Measurements from ENCODE around the gene TBC1D9B.

The TBC1D9B gene

DNA sequence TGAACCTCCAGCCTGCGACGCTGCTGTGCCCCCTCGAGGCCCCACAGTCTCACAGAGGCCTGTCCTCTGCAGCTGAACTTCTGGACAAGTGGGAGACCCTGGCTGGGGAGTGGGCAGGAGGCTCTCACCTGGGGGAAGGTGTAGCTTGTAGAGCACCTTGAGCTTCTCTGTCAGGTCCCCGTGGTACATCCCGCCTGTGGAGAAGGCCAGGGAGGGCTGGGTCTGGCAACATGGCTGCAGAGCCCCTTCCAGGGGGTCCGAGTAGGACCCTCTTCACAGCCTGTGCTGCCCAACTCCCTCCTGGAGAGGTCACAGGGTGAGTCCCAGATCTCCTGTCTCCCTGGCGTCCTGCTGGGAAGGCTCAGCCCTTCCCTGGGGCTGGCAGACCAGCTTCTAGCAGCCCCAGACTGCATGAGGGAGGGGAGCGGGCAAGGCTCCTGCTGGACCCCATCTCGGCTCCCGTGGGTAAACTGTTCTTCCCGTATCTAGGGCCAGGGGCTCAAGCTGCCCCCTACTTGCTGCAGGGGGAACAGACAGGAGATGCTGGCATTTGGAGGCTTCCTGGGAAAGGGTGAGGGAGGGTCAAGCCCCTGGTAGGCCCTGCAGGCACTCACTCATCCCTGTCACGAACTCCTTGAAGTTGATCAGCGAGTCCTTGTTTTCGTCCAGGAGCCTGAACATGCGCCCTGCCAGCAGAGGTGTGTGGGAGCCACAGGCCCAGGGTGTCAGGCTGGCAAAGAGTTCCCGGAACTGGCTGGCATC, 37.9 kb downstream of the TBC1D9B start:
- no peak for DNase-seq (ENCODE audit: low read depth, low spot score)

DNA sequence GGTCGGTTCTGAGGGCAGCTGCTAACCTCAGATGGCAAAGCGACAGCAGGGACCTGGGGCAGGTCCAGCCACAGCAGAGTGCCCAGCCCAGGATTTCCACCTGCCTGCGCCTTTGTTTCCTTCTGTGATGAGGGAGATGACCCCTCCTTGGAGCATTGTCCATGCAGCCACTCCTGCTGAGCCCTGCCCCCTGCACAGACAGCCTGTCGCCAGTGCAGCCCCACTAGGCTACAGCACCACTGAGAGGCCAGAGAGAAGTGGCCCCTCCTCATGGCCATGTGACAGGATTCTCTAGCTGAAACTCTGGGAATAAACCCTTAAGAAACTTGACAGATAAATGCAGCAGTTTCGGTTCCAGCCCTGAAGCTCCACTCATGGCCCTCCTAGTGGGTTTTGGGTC, 38.6 kb downstream of the TBC1D9B start:
- no peak for DNase-seq (ENCODE audit: low read depth, low spot score)

DNA sequence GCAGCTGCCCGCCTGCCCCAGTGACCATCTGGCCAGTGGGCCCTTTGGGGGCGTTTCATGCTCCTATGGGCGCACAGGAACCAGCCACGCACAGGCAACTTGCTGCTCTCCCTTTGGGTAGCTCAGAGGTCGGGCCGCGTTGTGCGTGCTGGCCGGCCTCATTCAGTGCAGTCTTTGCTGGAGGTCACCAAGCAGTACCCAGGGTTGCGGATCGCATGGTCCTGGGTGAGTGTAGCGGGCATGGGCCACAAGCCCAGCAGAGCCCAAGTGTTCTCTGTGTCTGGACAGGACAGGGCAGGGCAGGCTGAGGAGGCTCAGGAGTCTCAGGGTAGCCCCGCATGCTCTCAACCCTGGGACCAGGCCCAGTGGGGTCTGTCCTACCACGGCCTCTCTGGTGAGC, 39.2 kb downstream of the TBC1D9B start:
- no peak for DNase-seq (ENCODE audit: low read depth, low spot score)

DNA sequence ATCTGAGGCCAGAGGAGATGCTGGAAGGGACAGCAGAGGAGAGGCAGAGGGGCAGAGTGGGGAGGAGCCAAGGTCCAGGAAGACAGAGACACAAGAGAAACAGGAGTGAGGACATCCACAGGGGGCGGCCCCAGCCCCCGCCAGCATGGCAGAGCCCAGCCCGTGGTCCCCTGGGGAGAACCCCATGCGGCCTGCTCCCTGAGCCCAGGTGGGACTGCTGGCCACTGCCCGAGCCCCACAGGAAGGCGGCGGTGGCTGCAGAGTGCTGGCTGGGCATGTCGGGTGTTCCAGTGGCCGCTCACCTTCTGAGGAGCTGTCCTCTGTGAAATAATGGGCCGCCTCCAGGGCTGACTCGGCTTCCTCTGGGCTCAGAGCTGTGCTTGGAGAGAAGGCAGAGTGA, 40.2 kb downstream of the TBC1D9B start:
- DNase-seq (ENCODE audit: low read depth, low spot score): no peak

DNA sequence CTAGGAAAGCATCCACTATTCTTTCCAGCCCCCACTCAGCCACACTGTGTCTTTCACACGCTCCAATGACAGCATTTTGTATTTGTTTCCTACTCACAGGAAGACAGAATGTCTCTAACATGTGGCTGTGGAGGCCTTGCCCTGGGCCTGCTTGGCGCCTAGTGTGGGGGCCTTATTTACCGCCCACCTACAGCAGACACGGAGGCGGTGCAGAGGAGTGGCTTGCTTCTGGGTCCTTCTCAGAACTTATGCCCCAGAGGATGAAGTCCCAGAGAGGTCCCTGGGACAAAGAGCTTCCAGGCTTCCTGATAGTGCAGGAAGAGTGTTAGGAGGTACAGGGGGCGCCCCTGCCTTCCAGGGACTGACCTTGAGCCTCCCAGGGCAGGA, 40.6 kb downstream of the TBC1D9B start:
- no peak for DNase-seq (ENCODE audit: low read depth, low spot score)

DNA sequence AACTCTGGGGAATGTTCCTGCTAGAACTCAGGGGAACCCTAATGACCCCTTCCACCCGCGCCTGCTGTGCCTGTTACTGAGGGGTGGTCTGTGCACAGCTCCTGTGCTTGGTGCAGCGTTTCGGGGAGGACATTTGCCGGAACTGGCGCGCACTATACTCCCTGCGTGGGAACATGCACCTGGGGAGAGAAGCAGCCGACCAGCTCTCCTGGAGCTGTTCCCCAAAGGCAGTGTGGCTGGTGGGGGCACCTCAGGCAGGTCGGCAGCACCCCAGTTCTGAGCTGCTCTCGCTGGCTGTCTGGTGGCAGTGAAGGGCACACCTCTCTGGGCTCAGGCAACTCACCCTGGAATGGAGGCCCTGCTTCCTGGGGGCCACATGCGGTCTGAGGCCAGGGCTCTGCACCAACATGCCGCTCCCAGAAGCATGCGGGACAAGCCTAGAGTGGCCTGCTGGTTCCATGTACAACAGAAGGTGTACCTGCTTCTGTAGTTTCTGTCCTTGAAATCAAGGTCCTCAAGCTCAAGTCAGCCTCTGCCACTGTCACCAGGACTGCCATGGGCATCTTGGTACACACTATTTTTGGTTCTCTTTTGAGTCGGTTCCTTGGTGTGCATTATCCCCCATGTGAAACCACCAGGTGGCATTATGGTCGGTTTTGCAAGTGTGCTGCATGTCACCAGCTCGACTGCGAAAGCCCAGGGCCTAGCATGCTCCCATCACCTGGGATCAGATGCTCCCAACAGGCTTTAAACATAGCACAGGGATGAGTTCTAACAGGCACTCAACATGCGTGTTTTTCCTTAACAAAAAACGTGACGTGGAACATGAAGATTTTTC, 41.2 kb downstream of the TBC1D9B start:
- DNase-seq (ENCODE audit: low read depth, low spot score): no peak

DNA sequence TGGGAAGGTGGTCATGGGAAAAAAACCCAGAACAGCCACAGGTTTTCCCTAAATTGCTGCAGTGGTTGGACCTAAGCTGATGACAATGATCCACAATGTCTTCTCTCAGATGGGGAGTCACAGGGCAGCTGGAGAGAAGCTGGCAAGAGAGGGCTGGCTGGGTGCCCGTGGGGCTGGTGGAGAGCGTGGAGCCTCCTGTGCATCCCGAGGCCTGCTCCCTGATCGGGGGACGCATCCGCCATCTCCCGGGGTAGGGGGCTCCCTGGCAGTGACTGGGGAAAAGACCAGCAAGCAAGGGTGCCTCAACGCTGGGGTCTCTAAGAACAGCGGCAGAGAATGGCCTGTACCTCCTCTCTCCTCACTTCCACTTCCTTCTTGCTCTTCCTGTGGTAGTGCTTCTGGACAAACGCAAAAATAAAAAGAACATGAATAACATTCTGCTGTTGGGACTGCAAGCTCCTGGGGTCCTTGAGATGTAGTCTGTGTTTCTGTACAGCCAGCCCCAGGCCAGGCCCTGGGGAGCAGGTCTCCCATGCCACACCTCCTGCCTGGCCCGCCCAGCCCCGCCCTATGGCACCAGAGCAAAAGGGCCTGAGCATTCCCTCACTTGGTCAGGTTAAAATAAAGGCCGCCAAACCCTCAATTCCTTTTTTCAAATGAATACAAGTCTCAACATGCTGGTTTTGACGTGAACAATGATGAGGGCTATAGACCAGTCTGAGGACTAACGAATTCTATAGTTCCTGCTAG, 42.0 kb downstream of the TBC1D9B start:
- DNase-seq (ENCODE audit: low read depth, low spot score): no peak

DNA sequence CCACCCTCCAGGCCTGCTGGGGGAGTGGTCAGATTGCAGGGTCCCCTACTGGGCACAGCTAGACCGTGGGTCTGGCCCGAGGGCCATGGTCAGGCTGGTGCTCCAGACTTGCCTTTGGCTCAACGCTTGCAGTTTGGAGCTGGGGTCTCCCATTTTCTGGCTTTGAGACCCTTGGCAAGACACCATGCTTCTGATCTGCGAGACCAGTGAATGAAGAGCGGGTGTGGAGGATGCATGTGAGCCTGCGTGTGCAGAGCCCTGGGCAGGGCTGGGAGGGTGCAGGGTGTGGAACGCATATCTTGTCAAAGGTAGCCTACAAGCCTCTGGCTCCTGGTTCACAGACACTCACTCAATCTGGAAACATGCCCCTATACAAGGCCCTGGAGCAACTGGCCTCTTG, 43.0 kb downstream of the TBC1D9B start:
- DNase-seq (ENCODE audit: low read depth, low spot score): no peak

DNA sequence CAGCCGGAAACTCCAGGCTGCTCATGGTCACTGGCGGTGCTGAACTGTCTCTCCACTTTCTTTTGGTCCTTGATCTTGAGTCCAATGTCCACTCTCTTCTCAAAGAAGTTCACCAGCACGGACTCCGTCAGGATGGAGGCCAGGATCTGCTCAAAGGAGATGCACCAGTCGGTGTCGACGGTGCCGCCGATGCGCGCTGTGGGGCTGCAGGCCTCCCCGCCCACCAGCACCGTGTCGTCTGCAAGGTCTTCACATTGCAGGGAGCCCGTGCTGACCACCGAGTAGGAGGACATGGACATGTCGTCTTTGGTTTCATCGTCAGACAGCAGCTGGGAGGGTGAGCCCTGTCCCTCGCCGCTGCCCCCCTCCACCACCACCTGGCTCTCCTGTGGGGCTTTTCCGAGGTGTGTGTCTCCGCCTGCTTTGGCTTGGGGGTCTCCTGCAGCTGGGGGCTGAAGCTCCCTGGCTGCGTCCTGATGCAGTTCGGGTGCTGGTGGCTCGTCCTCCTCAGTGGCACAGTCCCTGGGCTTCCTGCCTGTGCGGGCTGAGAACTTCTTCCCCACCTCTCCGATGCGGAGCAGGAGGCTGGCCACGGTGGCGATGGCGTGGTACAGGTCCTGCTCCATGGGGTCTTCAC, 44.1 kb downstream of the TBC1D9B start:
- no peak for DNase-seq (ENCODE audit: low read depth, low spot score)

DNA sequence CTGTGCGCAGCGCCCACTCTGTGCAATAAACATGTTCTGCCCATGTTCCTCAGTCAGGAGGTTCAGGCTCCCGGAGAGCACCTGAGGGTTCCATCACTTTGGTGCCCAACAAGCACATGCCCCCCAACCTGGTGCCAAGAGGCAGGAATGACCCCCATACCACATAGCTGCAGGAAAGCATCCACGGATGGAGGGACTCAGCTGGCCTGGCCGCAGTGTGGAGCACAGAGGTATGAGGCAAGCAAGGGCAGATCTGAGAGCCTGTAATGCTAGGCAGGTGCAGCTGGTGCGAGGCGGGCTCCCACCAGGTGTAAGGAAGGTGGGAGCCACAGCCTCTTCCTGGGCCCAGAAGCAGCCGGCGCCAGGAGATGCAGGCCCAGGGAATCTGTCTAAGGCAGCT, 44.8 kb downstream of the TBC1D9B start:
- no peak for DNase-seq (ENCODE audit: low read depth, low spot score)

DNA sequence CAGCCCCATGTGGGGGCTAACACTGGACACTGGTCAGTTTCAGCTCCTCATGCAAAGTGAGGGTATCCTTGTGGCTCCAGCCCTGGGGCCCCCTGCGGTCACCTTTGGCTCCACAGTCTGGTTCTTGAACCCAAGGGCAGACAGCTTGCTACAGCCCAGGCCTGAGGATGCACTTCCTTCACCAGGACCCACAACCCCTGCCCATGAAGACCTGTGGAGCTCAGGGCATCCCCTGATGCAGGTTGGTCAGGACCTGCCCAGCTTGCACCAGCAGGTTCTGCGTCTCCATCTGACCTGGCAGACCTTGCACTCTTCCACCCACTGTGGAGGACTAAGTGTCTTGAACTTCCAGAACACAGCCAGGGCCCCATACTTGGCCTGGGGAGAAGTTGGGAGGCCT, 45.4 kb downstream of the TBC1D9B start:
- DNase-seq (ENCODE audit: low read depth, low spot score): no peak

DNA sequence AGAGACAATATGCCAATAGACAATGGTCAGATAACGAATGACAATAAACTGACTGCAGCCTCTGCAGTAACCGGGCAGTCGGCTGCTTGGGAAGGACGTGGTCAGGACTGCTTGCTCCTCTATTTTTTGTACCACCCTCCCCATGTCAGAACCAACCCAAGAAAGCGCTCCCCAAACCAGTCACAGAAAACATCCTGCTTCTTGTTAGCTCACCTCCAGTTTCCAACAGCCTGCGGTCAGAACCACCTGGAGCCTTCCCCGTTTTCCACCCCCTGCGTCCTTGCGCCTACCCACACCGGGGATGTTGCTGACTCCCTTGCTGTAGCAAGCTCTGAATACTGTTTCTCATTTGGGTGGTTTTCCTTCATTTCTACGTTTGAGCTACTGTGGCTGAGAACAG, 47.4 kb downstream of the TBC1D9B start:
- DNase-seq (ENCODE audit: low read depth, low spot score): no peak

DNA sequence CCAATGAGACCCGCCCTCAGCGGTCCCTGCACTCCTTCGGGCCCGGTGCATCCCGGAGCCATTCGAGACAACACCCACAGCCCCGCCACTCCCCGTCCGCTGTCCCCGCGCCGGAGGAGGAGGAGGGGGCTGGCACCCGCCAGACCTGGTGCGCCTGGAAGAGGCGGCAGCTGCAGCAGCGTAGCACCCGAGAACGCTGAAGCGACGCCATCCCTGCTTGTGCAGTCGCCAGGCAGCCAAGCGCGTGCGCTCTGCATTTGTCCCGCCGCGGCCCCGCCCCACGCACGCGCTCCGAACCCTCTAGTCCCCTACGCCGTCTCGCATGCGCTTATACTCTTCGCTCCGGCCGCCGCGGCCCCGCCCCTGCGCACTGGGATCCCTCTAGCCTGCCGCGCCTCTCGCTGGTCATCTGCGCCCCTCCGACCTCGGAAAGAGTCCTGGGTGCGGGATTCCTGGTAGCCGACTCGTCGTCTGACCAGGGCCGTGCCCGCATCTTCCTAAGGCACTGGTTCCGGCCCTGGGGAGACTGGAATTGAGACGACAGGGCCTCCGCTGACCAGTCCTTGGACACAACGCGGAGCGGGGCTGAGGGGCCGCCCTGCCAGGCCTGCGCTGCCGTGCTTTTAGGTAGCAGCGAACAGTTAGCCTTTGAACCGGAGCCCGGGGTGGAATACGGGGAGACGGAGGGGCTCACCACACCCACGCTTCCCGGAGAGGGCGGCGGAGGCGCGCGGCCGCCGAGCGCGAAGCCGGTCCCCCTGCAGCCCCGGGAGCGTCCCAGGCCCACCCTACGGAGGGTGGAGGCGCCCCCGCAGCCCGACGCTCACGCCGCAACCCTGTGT, 48.9 kb downstream of the TBC1D9B start, which contains the start of gene MRNIP:
MRNIP (minus strand) TSS at position 232 of the 842 bp plus-strand sequence; CDS start at position 211, 21 bp downstream.
- DNase-seq (ENCODE audit: low read depth, low spot score): peak; percentile 65

DNA sequence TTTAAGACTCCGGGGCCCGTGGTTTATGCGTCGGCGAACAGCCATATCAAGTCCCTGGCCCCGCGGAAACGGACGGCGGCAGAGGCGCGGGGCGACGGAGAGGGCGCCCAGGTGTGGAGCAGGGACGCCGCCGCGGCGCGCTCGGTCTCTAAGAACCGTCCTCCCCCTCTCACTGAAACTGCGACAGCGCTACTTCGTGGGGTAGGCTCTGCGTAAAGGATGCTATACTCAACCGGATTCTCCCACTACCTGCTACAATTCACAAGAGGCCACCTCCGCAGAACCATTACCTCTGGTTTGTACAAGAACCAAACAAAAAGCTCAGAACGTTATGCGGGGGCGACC, 49.5 kb downstream of the TBC1D9B start:
- DNase-seq (ENCODE audit: low read depth, low spot score): no peak

DNA sequence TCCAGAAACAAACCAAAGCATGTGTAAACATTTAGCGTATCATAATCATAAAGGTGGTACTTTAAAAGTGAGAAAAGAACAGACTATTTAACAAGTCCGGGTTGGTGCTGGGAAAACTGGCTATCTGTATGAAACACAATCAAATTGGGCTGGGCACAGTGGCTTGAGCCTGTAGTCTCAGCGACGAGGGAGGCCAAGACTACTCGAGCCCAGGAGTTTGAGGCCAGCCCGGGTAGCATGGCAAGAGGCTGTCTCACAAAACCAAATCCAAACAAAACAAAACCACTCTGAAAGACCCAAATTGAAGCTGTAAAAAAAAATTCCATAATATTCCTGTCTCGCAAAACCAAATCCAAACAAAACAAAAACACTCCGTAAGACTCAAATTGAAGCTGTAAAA, 53.3 kb downstream of the TBC1D9B start:
- no peak for DNase-seq (ENCODE audit: low read depth, low spot score)

DNA sequence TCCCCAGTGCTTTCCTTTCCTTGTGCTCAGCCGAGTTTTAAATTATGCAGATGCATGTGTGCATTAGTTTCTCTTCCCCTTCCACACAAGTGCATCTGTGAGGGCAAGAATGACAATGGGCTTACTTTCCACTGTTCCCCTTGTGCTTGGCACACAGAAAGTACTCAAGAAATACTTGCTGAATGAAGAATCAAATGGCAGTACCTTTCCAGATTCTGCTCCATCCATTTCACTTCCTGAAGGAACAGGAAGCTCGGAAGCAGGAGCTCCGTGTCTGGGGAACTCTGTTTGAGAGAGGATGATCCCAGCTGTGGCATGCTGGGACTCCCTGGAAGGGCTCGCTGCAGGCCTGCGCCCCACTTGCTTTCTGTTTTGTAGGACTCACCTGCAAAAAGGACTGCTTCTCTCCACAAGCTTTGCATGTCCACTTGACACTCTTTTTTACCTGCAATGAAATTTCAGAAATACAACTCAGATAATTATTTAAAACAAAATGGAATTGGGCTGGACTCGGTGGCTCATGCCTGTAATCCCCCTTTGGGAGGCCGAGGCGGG, 54.6 kb downstream of the TBC1D9B start:
- DNase-seq (ENCODE audit: low read depth, low spot score): no peak

DNA sequence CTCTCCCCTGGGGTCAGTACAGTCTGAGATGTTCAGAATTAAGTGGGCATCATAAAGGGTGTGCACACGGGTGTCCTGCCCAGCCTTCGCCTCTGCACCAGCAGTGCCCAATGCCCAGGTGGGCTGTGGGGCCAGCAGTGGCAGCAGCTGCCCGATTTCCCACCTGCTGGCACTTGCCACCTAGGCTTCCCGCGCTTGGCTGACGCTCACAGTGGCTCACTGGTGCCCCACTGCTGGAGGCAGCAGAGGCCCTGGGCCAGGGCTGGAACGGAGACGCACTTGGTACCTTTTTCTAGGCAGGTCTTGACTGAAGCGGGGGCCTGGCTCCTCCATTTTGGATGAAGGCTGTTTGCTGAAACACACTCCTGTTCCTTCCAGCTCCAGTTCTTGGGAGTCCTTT, 66.1 kb downstream of the TBC1D9B start:
- DNase-seq (ENCODE audit: low read depth, low spot score): no peak

DNA sequence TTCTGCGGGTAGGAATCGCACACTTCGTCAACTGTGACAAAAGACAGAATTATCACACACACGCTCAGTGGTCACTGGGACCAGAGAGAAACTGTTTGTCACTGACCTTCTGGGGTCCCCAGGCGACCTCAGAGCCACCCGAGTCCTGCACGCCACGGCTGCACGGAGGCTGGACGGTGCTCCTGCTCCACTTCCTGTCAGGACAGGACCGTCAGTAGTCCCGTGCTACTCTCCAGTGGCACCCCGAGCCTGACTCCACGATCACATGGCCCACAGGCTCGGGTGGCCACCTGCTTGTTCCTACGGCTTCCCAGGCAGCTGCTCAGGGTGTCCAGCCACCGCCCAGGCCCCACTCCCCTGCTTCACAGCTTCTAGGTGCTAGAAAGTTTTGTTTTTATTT, 66.9 kb downstream of the TBC1D9B start:
- DNase-seq (ENCODE audit: low read depth, low spot score): no peak

DNA sequence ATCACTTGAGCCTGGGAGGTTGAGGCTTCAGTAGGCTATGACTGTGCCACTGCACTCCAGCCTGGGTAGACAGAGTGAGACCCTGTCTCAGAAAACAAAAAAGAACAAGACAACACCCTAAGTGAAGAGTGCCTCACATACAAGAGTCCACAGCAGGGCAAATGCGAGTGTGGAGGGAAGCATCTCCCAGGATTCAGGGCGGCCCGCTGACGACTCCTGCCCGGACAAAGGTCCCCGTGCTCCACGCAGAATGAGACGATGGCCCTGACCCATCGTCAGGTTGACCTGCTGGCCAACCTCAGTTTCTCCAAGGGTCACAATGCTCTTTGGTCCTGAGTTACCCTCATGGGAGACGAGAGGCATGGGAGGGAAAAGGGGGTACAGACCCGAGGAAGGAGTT, 67.4 kb downstream of the TBC1D9B start:
- no peak for DNase-seq (ENCODE audit: low read depth, low spot score)

DNA sequence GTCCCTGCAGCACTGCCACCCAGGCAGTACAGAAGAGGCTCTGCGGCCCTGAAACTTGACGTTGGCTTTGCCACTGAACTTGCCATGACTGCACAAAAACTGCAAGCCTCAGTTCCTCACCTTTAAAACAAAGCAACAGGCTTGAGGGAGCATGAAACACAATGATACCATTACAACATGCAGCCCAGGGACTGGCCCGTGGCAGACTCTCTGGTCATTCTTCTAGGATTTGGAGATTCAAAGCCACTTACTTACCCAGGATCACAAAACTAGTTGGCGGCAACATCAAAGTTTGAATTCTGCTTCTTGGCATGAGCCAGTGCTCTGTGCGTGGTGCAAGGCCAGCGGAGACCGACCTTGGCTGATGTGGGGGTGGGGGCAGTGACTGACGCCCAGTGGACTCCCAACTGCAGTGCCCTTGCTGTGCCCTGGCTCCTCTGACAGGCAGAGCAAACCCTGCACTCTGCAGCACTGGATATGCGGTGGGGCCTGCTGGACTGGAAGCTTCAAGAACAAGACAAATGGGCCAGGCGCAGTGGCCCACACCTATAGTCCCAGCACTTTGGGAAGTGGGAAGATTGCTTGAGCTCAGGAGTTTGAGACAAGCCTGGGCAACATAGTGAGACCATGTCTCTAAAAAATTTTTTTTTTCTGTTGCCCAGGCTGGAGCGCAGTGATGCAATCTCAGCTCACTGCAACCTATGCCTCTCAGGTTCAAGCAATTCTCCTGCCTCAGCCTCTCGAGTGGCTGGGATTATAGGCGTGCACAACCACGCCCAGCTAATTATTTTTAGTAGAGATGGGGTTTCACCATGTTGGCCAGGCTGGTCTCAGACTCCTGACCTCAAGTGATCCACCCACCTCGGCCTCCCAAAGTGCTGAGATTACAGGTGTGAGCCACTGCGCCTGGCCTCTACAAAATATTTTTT, 68.1 kb downstream of the TBC1D9B start:
- no peak for DNase-seq (ENCODE audit: low read depth, low spot score)

Measured in iPS DF 19.7 (cell line).